Stimulated activated effector memory CD8-positive, alpha-beta T cell treated with anti-CD3 and anti-CD28 coated beads, Interleukin-12 subunit alpha, Interleukin-12 subunit beta, amount 100 ng/mL, for 72 hours (primary cell): ENCODE measurements around the gene ST7.
A peak's percentile ranks its signal among the peaks of the same experiment; 100 is the strongest.

ENCODE experiments used
- ATAC-seq: fragments of 150-1000 bp; cut with Tn5 transposase; 2 replicates; pipeline ENCODE4 v1.10.0; 2021
- DNase-seq, 2 donors: peaks; one replicate each; pipeline ENCODE4 v3.0.0; 2021 to 2022; ENCODE audit warnings: low spot score in 2 of 2
- H3K27ac Mint-ChIP-seq: one replicate; pipeline ENCODE4 v1.8.0; 2022; ENCODE audit warnings: mild to moderate bottlenecking, mixed read lengths
- H3K36me3 Mint-ChIP-seq: one replicate; pipeline ENCODE4 v1.8.0; 2022; ENCODE audit warnings: mild to moderate bottlenecking, mixed read lengths
- H3K4me1 Mint-ChIP-seq: one replicate; pipeline ENCODE4 v1.8.0; 2022; ENCODE audit warnings: mixed read lengths
- H3K4me3 Mint-ChIP-seq: one replicate; pipeline ENCODE4 v1.8.0; 2022; ENCODE audit warnings: mild to moderate bottlenecking, mixed read lengths
- H3K9me3 Mint-ChIP-seq: one replicate; pipeline ENCODE4 v1.8.0; 2022; ENCODE audit warnings: mixed read lengths

ST7 gene

DNA sequence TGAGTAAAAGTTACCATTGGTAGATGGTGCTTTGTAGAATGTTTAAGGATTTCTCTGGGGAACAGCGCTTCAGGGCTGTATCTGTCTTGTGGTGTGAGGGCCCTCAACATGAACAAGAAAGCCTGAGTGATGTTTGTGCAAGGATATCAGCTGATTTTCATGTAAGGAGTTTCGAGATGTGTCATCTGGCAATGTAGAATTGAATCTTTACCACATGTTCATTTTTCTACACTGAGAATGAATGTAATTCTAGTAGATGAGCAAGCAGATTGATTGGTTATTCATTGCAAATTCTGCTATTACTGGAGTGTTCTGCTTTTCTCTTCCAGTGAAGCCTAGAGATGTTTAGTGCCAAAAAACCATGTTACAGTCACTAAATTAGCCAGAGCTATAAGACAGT lies 87.7 kb downstream of the ST7 start:
- no peak for DNase-seq

DNA sequence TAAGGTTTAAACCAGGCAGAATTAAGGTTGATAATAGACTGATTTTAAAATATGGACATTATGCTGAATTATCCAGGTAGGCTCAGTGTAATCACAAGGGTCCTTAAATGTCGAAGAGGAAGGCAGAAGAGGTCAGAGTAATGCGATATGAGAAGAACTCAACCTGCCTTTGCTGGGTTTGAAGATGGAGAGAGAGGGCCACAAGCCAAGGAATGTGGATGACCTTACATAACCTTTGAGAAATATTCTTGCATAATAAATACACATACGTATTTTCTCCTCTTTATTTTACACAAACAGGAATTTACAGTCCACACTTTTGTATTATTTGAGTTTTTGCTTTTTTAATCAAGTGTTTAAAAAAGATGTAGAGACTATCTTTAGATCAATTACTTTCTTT lies 88.5 kb downstream of the ST7 start:
- Mint-ChIP-seq H3K27ac (no peak overlapping the region), H3K36me3 (no peaks in the 10 kb centered on the region), H3K4me1 (peaks cover 17% of the 10 kb centered on the region), H3K9me3 (no peaks in the 10 kb centered on the region), H3K4me3 (no peak overlapping the region)
- ATAC-seq (no peak), DNase-seq (no peak)

More for the DNA sequence above, 87.7 kb downstream of the ST7 start:
- no peak overlapping the region for H3K4me3 Mint-ChIP-seq
- no peaks in the 10 kb centered on the region for H3K9me3 Mint-ChIP-seq
- peaks cover 17% of the 10 kb centered on the region for H3K4me1 Mint-ChIP-seq
- no peaks in the 10 kb centered on the region for H3K36me3 Mint-ChIP-seq
- peak overlapping the region; percentile 45 for H3K27ac Mint-ChIP-seq
- peak; percentile 97 for ATAC-seq

DNA sequence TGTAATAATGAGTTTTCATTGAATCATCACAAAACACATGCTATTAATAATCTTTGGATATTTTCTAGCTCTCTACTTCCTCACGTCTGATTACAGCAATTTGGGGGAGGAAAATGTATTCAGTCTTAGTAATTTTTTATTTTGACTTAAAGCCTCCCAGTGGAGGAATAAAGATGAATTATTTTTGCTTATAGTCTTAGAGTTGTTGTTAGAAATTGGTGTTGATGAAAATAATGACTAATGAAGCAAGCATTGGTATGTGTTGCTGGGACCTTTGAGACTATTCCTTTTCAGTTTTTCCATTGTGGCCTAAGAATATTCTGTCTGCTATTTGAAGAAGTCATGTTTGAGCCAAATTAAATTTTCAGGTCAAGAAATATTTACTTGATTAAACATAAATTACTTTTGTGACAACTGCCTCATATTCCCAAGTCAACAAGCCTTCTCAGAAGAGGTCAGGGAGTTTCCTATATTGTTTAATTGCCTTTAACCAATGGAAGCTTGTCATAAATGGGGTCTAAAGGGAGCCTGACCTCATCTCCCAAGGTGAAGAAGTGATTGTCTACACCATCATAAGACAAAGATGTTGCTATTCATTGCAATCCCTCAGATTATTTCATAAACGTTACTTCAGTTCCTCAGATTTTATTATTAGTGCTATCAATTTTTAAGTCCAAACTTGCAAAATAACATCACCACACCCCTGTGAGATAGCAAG lies 90.0 kb downstream of the ST7 start:
- H3K4me1 Mint-ChIP-seq: peaks cover 19% of the 10 kb centered on the region
- ATAC-seq (no peak), DNase-seq (no peak)
- H3K4me3 Mint-ChIP-seq: no peak overlapping the region
- no peaks in the 10 kb centered on the region for H3K36me3 Mint-ChIP-seq
- H3K9me3 Mint-ChIP-seq: no peaks in the 10 kb centered on the region
- H3K27ac Mint-ChIP-seq: no peak overlapping the region

DNA sequence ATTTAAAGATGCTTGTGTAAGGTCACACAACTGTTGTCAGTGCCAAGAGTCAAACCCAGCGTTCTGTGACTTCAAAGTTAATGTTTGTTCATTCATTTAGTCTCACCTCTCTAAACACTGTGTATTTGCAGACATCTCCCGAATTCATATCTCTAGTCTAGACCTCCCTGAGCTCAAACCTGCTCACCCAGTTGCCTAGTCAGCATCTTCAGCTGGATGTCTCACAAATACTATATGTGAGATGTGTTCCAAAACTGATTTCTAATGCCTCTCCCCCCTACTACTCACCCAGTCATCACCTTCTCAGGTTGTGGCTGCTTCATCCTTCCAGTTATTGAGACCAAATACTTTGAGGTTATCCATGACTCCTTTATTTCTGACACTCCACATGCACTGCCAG lies 91.4 kb downstream of the ST7 start:
- Mint-ChIP-seq H3K27ac (no peak overlapping the region), H3K4me1 (peaks cover 32% of the 10 kb centered on the region), H3K9me3 (no peaks in the 10 kb centered on the region), H3K4me3 (no peak overlapping the region), H3K36me3 (no peaks in the 10 kb centered on the region)
- DNase-seq (no peak), ATAC-seq (no peak)

DNA sequence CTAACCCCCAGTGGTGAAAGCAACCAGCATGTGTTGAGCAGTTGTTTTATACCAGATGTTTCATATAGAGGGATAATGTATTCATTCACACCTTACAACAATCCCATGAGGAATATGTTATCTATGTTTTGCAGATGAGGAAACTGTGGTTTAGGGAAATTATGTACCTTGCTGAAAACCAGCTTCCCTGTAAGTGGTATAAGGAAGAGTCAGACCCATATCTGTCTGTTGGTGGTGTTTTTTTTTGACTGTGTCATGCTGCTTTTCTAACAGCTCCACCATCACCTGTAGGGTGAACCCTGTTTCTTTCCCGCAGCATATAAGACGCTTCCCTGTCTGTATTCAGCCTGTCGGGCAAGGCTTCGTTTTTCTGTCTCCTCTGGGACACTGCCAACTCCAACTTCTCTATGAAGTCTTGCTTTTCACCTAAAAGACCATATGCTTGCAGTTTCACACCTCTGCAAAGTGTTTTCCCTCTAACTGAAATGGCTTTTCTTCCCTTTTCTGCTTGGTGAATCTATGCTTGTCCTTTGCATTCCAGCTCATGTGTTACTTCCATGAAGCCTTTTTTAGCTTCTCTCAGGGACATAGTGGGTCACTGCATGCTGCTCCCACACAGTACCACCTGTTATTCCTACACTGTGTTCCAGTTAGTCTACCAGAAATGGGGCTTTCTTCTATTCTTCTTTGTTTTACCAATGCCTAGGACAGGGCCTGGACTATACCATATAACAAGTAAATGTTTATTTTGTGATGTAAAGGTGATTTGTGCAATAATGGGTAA lies 92.8 kb downstream of the ST7 start:
- Mint-ChIP-seq H3K4me1 (peaks cover 27% of the 10 kb centered on the region), H3K27ac (no peak overlapping the region), H3K9me3 (no peaks in the 10 kb centered on the region), H3K36me3 (no peaks in the 10 kb centered on the region), H3K4me3 (no peak overlapping the region)
- ATAC-seq: no peak
- DNase-seq: no peak

DNA sequence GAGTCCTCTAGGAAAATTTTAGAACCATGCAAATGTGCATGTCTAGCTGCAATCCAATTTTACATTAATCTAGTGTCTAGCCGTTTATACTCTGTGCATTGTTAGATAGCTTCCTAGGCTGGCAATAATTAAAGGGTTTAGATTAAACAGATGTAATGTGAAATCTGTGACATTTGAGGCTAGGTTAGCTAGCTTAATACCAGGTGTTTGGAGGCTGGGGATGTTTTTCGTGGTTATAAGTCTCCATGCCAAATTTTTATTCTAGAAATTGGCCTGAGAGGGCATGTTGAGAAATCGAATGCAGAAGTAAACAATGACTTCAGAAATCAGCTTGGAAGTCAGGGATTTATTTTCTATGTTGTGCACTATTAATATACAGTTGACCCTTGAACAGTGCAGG lies 94.2 kb downstream of the ST7 start:
- Mint-ChIP-seq H3K4me3 (no peak overlapping the region), H3K36me3 (no peaks in the 10 kb centered on the region), H3K9me3 (no peaks in the 10 kb centered on the region), H3K4me1 (peaks cover 28% of the 10 kb centered on the region), H3K27ac (no peak overlapping the region)
- no peak for DNase-seq
- ATAC-seq: no peak

DNA sequence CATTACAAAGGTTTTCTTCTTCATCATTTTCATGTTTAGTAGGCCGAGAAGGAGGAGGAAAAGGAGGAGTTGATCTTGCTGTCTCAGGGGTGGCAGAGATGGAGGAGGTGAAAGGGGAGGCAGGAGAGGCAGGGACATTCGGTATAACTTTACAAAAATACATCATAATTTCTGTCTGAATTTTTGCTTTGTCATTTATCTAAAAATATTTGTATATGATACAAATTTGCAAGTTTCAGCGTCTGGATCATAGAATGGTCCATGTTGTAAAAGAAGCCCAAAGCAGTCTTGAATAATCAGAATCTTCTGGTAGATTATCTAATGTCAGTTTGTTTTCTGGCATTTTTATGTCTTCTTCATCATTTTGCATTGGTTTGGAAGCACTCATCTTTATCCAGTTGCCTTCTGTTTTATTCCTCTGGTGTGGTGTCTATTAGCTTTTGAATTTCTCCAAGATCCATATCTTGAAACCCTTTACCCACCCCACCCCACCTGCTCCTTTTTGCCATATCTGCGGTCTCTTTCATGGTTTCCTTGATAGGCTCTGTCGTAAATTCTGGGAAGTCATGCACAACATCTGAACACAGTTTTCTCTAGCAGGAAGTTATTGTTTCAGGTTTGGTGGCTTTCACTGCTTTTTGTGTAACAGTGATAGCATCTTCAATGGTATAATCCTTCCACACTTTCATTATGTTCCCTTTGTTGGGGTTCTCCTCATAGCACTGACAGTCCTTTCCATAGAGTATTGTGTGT lies 95.0 kb downstream of the ST7 start:
- Mint-ChIP-seq H3K9me3 (no peaks in the 10 kb centered on the region), H3K4me1 (peaks cover 28% of the 10 kb centered on the region), H3K27ac (no peak overlapping the region), H3K4me3 (no peak overlapping the region), H3K36me3 (no peaks in the 10 kb centered on the region)
- no peak for ATAC-seq
- no peak for DNase-seq

DNA sequence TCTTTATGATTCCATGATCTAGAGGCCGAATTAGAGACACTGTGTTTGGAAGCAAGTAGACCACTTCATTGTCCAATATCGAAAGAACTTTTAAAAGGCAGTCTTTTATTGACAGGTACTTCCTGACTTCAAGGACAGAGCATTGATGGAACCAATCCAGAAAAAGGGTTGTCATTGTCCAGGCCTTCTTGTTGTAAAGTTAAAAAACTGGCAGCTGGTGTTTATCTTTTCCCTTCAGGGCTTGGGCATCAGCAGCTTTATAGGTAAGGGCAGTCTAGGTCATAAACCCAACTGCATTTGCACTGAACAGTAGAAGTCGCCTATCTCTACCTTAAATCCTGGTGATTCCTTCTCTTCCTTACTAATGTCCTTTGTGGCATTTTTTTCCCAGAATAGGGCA lies 95.6 kb downstream of the ST7 start:
- H3K27ac Mint-ChIP-seq: no peak overlapping the region
- no peak for DNase-seq
- peaks cover 34% of the 10 kb centered on the region for H3K4me1 Mint-ChIP-seq
- H3K9me3 Mint-ChIP-seq: no peaks in the 10 kb centered on the region
- no peaks in the 10 kb centered on the region for H3K36me3 Mint-ChIP-seq
- H3K4me3 Mint-ChIP-seq: no peak overlapping the region
- no peak for ATAC-seq

DNA sequence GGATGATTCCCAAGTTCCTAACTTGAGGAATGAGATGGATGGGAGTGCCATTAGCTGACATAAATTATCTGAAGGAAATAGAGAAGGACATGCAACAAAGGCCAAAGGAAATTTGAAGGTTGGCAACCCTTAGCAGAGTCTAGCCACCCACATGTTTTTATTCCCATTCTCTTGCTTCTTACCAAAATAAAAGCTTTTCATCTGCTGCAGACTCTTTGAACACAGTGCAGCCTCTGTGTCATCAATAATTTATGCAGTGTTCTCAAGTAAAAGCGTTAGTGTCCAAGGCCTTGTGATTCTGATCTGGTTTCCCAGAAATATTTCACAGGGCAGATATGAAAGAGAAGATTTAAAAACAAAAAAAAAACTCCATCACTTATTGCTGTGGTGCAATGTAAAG lies 98.5 kb downstream of the ST7 start:
- no peak overlapping the region for H3K27ac Mint-ChIP-seq
- DNase-seq (no peak), ATAC-seq (no peak)
- peaks cover 29% of the 10 kb centered on the region for H3K4me1 Mint-ChIP-seq
- no peaks in the 10 kb centered on the region for H3K36me3 Mint-ChIP-seq
- H3K9me3 Mint-ChIP-seq: no peaks in the 10 kb centered on the region
- no peak overlapping the region for H3K4me3 Mint-ChIP-seq

DNA sequence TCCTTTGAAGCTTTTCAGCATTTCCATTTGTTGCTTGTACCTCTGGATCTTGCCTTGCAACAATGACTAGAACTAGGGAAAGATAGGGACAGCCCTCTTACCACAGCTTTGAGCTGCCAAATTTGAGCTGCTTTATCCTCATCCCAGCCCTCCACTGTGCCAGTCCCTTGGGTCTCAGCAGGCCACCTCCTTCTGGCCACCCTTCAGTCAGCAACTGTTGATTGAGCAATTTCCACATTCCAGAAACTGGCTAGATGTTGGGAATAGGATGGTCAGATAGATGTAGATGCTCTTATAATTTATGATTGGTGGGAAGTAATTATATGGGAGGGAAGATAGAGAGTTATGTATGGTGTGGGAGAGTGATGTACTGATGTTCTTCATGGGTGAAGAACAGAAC lies 100.1 kb downstream of the ST7 start:
- no peak for DNase-seq
- ATAC-seq: no peak
- no peaks in the 10 kb centered on the region for H3K36me3 Mint-ChIP-seq
- peaks cover 26% of the 10 kb centered on the region for H3K4me1 Mint-ChIP-seq
- H3K27ac Mint-ChIP-seq: no peak overlapping the region
- no peak overlapping the region for H3K4me3 Mint-ChIP-seq
- H3K9me3 Mint-ChIP-seq: no peaks in the 10 kb centered on the region

DNA sequence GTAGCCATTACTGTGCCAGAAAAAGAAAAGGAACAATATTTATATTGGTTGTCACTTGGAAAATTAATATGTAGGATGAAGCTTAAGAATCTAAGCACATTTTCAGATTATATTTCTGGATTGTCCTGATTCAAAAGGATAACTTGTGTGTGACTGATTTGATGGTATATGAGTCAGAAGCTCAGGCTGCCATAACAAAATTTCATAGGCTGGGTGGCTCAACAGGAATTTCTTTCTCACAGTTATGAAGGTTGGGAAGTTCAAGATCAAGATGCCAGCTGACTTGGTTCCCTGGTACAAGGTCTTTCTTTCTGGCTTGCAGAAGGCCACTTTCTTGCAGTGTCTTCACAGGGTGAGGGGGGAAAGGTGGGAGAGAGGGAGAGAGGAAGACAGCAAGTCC lies 108.5 kb downstream of the ST7 start:
- peaks cover under 1% of the 10 kb centered on the region for H3K4me1 Mint-ChIP-seq
- no peaks in the 10 kb centered on the region for H3K36me3 Mint-ChIP-seq
- DNase-seq (no peak), ATAC-seq (no peak)
- H3K27ac Mint-ChIP-seq: no peak overlapping the region
- no peaks in the 10 kb centered on the region for H3K9me3 Mint-ChIP-seq
- H3K4me3 Mint-ChIP-seq: no peak overlapping the region

DNA sequence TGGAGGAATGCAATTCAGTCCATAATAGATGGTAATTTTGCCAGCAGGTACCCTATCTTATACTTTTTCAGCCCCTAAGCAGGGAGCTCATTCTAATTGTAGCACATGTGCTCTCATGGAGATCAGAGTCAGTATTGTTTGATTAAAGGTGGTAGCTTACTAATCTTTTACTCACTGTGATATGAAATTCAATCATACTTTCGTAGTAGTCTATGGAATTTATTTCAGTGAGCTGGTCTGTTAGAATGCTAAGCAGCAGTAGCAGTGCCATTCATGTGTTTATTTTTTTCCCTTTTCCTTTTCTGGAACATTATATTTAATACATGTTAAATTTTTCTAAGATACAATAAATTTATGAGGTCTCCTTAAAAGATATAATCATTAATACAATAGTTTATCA lies 109.0 kb downstream of the ST7 start:
- Mint-ChIP-seq H3K9me3 (no peaks in the 10 kb centered on the region), H3K36me3 (no peaks in the 10 kb centered on the region), H3K4me3 (no peak overlapping the region), H3K4me1 (peaks cover 6% of the 10 kb centered on the region), H3K27ac (no peak overlapping the region)
- DNase-seq (no peak), ATAC-seq (no peak)

DNA sequence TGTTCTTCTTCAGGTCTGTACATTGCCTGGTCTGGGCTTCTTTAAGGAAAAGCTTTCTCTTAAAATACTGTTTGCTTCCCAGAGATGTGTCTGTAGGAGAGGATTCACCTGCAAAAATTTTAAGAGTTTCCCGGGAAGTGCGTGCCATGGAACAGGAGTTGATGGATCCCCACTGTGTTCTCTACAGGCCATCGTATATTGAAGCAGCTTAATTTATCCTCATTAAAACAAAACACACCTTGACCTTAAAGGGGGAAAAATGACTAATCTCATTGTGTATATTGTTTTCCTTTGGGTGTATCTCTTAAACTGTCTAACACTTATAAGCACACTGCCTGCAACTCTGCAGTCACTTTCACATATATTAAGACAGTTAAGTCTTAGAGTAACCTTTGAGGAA lies 111.4 kb downstream of the ST7 start:
- Mint-ChIP-seq H3K9me3 (no peaks in the 10 kb centered on the region), H3K36me3 (no peaks in the 10 kb centered on the region), H3K4me1 (peaks cover 10% of the 10 kb centered on the region), H3K27ac (no peak overlapping the region), H3K4me3 (no peak overlapping the region)
- ATAC-seq (no peak), DNase-seq (no peak)

DNA sequence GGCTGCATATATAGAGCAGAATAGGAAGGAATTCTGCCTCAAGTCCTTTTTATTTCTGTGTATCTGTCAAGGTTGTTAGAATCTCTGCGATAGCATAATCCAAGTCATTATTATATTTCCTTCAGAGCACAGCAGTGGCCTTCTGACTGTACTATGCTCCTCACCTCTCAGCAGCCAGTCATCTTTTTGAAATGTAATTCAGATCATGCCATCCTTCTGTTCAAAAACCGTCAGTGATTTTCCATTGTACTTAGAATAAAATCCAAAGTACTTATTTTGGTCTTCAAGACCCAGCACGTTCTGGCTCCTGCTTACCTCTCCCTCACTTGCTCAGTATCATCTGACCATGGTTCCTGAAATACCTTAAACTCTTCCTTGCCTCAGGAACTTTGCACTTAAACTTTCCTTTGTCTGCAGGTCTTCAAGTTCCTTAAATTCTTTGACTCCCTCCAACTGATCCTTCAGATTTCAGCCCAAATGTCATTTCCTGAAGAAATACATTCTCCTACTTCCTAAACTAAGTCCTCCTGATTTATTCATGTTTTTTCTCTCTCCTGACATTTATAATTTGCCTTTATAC lies 112.4 kb downstream of the ST7 start:
- no peak overlapping the region for H3K4me3 Mint-ChIP-seq
- DNase-seq (no peak), ATAC-seq (no peak)
- H3K36me3 Mint-ChIP-seq: no peaks in the 10 kb centered on the region
- H3K9me3 Mint-ChIP-seq: no peaks in the 10 kb centered on the region
- peaks cover 10% of the 10 kb centered on the region for H3K4me1 Mint-ChIP-seq
- H3K27ac Mint-ChIP-seq: no peak overlapping the region

DNA sequence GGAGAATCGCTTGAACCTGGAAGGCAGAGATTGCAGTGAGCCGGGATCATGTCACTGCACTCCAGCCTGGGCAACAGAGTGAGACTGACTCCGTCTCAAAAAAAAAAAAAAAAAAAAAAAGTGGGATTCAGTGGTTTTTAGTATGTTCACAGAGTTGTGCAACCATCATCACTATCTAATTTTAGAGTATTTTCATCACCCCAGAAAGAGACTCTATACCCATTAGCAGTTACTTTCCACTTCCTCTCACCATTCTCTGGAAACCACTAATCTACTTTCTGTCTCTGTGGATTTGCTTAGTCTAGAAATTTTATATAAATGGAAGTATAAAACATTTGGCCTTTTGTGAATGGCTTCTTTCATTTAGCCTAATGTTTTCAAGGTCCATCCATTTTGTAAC lies 113.4 kb downstream of the ST7 start:
- no peaks in the 10 kb centered on the region for H3K9me3 Mint-ChIP-seq
- DNase-seq (no peak), ATAC-seq (no peak)
- H3K27ac Mint-ChIP-seq: no peak overlapping the region
- H3K4me3 Mint-ChIP-seq: no peak overlapping the region
- peaks cover 10% of the 10 kb centered on the region for H3K4me1 Mint-ChIP-seq
- H3K36me3 Mint-ChIP-seq: no peaks in the 10 kb centered on the region
